GM12892 (cell line): ENCODE results near the gene FCGBP.
"Not testable (repeated sequence)": the region's sequence is repeated elsewhere in the genome, so short reads cannot be mapped to it uniquely, and the experiment has no call there.

Source experiments
- POLR2A ChIP-seq: IDR thresholded peaks from 2 replicates; pipeline ENCODE4 v1.6.1; 2011; ENCODE audit warnings: low read depth, low read length, control low read depth
- POLR2AphosphoS5 ChIP-seq: IDR thresholded peaks from 2 replicates; pipeline ENCODE4 v1.6.1; 2011; ENCODE audit warnings: low read depth, low read length, control low read depth

DNA sequence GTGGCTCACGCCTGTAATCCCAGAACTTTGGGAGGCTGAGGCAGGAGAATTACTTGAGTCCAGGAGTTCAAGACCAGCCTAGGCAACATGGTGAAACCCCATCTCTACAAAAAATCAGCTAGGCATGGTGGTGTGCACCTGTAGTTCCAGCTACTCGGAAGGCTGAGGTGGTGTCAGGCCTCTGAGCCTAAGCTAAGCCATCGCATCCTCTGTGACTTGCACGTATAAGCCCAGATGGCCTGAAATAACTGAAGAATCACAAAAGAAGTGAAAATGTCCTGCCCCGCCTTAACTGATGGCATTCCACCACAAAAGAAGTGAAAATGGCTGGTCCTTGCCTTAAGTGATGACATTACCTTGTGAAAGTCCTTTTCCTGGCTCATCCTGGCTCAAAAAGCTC is 23.5 kb upstream of the FCGBP start:
- not testable (repeated sequence) for TF ChIP-seq POLR2AphosphoS5, POLR2A
